AG09319 (cell line): ENCODE measurements around the gene ADGRD2.

Source experiments
- DNase-seq: peaks from one replicate; pipeline ENCODE4 v3.0.0-alpha.2; 2010; ENCODE audit warnings: low read depth; ENCODE audit errors: extremely low read depth
- TF ChIP-seq, protein P1 (sequence below): IDR thresholded peaks from 2 replicates; pipeline ENCODE4 v1.5.1; 2011; ENCODE audit warnings: low read depth, mild to moderate bottlenecking, inconsistent platforms, low read length, moderate library complexity

The ADGRD2 gene

DNA sequence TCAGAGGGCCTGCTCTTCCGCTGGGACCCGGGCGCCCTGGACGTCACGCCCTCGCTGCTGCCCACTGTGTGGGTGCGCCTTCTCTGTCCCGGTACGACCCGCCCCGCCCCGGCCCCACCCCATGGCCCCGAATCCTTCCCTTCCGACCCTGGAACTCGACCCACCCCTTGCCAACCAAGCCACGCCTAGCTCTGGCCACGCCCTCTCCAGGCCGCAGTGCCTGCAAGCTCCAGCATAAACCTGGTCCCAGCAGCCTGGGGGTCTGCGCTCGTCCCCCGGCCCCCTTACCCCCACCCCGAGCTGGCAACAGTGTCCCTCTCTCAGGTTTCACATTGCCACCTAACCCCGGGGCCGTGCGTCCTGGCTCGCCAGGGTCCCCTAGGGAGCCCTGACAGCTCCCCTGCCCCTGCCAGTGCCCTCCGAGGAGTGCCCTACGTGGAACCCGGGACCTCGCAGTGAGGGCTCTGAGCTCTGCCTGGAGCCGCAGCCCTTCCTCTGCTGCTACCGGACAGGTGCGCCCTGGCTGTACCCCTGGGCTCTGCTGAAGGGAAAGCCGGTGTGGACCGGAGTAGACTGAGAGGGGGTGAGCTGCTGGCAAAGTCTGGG, 3.4 kb downstream of the ADGRD2 start:
- DNase-seq, result no peak
- TF ChIP-seq, protein P1, sequence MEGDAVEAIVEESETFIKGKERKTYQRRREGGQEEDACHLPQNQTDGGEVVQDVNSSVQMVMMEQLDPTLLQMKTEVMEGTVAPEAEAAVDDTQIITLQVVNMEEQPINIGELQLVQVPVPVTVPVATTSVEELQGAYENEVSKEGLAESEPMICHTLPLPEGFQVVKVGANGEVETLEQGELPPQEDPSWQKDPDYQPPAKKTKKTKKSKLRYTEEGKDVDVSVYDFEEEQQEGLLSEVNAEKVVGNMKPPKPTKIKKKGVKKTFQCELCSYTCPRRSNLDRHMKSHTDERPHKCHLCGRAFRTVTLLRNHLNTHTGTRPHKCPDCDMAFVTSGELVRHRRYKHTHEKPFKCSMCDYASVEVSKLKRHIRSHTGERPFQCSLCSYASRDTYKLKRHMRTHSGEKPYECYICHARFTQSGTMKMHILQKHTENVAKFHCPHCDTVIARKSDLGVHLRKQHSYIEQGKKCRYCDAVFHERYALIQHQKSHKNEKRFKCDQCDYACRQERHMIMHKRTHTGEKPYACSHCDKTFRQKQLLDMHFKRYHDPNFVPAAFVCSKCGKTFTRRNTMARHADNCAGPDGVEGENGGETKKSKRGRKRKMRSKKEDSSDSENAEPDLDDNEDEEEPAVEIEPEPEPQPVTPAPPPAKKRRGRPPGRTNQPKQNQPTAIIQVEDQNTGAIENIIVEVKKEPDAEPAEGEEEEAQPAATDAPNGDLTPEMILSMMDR, result no peak

- TF ChIP-seq, protein P1, result no peak
- DNase-seq, result no peak
These were observed 4.0 kb downstream of the ADGRD2 start for GRCh38 chr9:124454296-124454695.

GRCh38 chr9:124454791-124455443, 4.7 kb downstream of the ADGRD2 start:
- TF ChIP-seq, protein P1, result no peak
- DNase-seq, result no peak

- no peak for DNase-seq
- TF ChIP-seq, protein P1, result no peak
These were observed 5.6 kb downstream of the ADGRD2 start for GRCh38 chr9:124455820-124456219.

DNA sequence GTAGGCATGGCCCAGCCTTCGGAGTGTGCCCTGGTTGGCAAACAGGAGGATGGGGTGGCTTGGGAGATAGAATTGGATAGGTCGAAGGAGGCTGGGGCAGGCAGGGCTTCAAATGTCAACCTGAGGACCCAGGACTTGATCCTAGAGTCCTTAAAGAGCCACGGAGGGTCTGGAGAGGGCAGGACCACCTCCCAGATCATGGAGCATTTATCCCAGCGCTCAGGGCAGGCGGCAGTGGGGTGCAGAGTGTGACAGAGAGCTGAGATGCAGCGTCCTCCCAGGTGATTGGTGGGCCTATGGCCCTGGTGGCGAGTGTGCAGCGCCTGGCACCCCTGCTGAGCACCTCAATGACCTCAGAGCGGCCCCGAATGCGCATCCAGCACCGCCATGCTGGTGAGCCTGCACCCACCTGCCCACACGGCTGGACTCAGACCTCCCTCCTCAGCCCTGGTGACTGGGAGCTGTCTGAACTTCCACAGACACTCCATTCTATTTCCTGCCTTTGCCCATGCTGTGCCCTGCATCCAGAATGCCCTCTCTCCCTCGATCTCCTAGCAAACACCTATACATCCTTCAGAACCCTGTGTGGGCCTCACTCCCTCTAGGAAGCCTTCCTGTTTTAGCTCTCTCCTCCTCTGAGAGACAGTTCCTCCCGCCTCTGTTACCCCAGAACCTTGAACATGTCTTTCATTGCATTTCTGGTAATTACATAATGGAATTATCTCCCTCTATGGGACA, 6.3 kb downstream of the ADGRD2 start:
- TF ChIP-seq, protein P1, result no peak
- DNase-seq, result no peak

DNA sequence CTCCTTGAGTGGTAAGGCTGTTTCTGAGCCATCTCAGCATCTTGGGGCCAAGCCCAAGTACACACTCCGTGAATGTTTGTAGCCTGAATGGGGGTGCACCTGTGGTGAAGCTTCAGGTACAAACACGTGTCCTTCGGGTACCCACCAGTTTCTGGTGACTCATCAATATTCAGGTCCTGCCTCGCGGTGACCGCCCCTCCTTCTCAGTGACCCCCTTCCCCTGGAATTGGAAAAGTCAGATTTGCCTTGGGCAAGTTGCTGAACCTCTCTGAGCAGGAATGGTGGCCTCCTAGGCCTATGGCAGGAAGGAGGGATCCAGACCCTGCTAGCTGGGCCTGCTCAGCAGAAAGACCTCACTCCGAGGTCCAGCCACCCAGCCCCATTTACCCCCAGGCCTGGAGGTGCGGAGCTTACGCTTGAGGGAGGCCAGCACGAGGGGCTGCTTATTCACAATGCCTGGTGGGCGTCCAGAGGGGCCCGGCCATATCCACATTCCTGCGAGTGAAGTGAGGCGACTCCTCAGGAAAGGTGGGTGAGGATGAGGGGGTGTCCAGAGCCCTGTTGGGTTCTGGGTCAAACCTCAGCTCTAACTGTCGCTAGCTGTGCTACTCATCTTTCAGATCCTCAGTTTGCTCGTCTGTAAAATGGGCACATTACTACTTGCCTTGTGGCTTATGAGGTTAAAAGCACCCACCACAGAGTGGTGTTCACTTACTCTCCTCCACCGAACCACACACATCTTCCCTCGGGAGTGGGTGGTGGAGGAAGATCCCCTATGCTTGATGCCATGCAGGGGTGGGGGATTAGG, 7.0 kb downstream of the ADGRD2 start:
- TF ChIP-seq, protein P1, result no peak
- no peak for DNase-seq
